Measurements from ENCODE around the gene GNPTG. TPM values are rescaled to one million over a fixed set of nuclear protein-coding genes. Genes with fewer than 3 reads are reported as not detected.

GNPTG gene
- total and polyA plus RNA-seq, 2 donors (not counting 3 experiments of a cell fraction or from before 2014, with no cell fraction given), result 51.6 to 109 TPM

- Histone ChIP-seq H4K20me1 (replicated peaks; ENCODE audit: control insufficient read depth, extremely low read depth, insufficient read depth, low read length) (no peaks in the 10 kb centered on the region), H3K9ac (replicated peaks; ENCODE audit: extremely low read depth, insufficient read depth, low read length) (no peak overlapping the region), H3K4me3 (replicated peaks in 1 of 3; ENCODE audit: insufficient read depth in 1 of 3, low read depth in 1 of 3, low read length in 3 of 3) (no peak overlapping the region), H3K4me1 (ENCODE audit: control insufficient read depth, extremely low read depth, insufficient read depth, low read length) (no peaks in the 10 kb centered on the region), H2AFZ (ENCODE audit: low read depth, low read length) (no peak overlapping the region), H3K4me2 (ENCODE audit: insufficient read depth, low read length) (no peak overlapping the region), H3K9me1 (replicated peaks; ENCODE audit: control insufficient read depth, extremely low read depth, insufficient read depth, low read length) (no peaks in the 10 kb centered on the region), H3K27ac (ENCODE audit: insufficient read depth, low read depth, low read length) (no peak overlapping the region), H3K36me3 (ENCODE audit: control insufficient read depth in 2 of 2, extremely low read depth in 1 of 2, insufficient read depth in 2 of 2, low read length in 2 of 2) (peaks cover 3 to 21% of the 10 kb centered on the region in 2 experiments), H3K79me2 (ENCODE audit: control insufficient read depth, insufficient read depth, low read length) (no peaks in the 10 kb centered on the region), H3K9me3 (replicated peaks; ENCODE audit: control insufficient read depth, insufficient read depth, low read length) (no peaks in the 10 kb centered on the region), H3K27me3 (ENCODE audit: control insufficient read depth in 2 of 2, insufficient read depth in 2 of 2, low read length in 2 of 2) (peaks cover 0 to 2% of the 10 kb centered on the region in 2 experiments)
- intact Hi-C loops (cut with micrococcal nuclease), result no loop called here
- dilution Hi-C loops (cut with MboI; ENCODE audit: extremely low pct_ligation_motif_present, low sequenced_read_pairs), result no loop called here
- TF ChIP-seq POLR2A (IDR thresholded peaks at IDR 0.05; ENCODE audit: low read depth, low read length), result no peak
- TF ChIP-seq FOS (IDR thresholded peaks at IDR 0.05; ENCODE audit: borderline replicate concordance, insufficient read depth, low read length), result no peak
- TF ChIP-seq MAX (IDR thresholded peaks at IDR 0.05; ENCODE audit: insufficient read depth, insufficient read length), result no peak
- no peak for TF ChIP-seq MYC (IDR thresholded peaks at IDR 0.05; ENCODE audit: low read depth, low read length)
- no peak for TF ChIP-seq JUN (IDR thresholded peaks at IDR 0.05; ENCODE audit: borderline replicate concordance, insufficient read depth, insufficient read length, low read depth)
- TF ChIP-seq GATA2 (IDR thresholded peaks at IDR 0.05; ENCODE audit: insufficient read depth, insufficient read length, low read depth, low read length), result no peak
- TF ChIP-seq EZH2 (IDR thresholded peaks at IDR 0.05; ENCODE audit: borderline replicate concordance, low read depth, low read length, severe bottlenecking), result no peak
- no peak for TF ChIP-seq CTCF (IDR thresholded peaks at IDR 0.05; ENCODE audit: extremely low read depth in 1 of 2, insufficient read depth in 1 of 2, low read depth in 1 of 2, low read length in 2 of 2)
- no peak for TF ChIP-seq POLR2AphosphoS5 (IDR thresholded peaks at IDR 0.05; ENCODE audit: insufficient read depth, low read depth, low read length)
- DNase-seq (ENCODE audit: low read depth, low spot score) (no peak), FAIRE-seq (no peak)
- ChIA-PET POLR2A (no interaction called here), CTCF (interaction anchor here (1.0 kb wide), 1 partner anchor 9 kb away, joined by 3 read pairs; no protein-coding TSS in a partner anchor)
- BruUV-seq (replicated peaks), result no TSS peak
Measured at GRCh38 chr16:1325673-1326371, 25.9 kb upstream of the GNPTG start.
